DMS79 treated with DMSO at 0.1 percent for 48 hours (cell line): ENCODE data around the gene CRYZL1.
"Not testable (repeated sequence)": the region's sequence is repeated elsewhere in the genome, so short reads cannot be mapped to it uniquely, and the experiment has no call there.

Source experiments
- DNase-seq: peaks from one replicate; lab custom pipeline; 2025; lab: John Stamatoyannopoulos, UW

CRYZL1 gene

DNA sequence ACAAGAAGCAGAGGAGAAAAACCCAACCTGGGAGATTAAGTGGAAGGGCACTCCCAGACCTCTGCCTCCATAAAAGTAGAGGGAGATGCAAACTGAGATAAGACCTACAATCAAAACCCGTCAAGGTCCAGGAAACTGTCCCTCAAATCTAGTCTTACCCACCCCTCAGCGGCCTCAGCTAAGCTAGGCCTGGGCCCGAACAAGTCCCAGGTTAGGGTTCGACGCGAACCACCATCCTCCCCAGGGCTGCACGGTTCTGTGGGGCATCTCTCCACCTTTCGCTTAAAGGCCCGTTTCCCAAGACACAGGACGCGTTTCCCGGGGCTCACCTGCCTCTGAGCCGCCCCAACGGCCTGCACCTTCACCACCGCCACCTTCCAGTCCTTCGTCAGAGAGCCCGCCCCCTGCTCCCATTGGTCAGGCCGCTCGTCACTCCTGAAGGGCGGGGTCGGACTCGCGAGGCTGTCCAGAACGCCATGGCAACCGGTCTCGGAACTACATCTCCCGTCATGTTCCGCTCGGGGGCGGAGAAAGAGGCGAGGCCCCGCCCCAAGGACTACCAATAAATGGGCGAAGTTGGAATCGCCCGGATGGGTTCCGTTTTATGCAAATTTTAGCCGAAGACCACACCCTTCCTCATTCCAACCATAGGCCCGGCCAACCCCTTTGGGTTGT, at the start of gene CRYZL1:
TSS of gene CRYZL1 (minus strand) at position 390 of the 675 bp plus-strand sequence. CDS start 10,190 bp downstream, outside the sequence.
- DNase-seq = peak; percentile 99

DNA sequence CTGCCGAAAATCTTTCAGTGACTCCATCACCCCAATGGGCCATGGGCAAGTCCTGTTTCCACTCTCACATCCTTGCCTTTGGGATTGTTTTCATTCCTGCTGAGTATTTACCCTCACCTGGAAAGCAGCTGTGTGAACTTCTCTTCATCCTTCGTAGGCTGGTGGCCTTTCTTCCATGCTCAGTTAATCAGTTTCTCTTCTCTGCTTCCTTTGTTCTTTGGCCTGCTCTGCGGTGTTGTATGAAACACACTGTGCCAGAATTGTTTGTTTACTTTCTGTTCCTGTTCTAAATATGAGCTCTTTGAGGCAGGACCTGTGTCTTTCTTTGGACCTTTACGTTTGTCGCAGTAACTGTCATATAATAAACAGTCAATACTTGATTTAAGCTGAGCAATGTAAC, 49.3 kb upstream of the CRYZL1 start:
- no peak for DNase-seq

DNA sequence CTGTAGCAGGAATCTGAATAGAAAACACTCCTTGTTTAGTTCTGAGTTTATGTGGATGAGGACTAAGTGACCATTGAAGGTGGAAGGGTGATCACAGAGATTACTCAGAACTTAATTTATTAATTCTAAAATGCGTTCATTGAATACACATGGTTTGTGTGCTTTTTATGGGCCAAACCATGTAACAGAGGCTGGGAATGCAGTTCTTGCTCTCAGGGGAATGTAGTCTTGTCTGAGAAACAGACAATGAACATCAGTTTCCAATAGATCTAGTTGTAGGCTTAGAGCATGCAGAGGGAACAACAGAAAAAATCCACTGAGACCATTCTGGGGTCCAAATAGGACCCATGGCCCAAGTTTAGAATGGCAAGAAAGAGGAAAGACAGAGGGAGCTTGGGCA, 46.8 kb upstream of the CRYZL1 start:
- no peak for DNase-seq

DNA sequence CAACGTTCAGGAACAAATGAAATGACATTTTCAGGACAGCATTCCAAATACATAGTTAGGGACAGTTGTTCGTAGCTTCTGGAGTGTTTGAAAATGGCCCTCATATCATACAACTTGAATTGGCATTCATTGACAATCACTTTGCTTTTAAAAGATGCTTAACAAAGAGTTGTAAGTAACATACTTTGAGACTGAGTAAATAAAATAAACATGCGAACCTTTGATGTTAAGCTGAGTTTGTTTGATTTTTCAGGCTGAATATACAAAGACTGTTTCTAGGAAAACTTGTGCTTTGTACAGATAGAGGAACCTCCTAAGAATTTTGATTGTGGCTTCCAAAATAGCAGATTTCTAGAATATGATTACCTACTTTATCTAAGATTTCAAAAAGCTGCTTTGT, 46.1 kb upstream of the CRYZL1 start:
- DNase-seq = no peak

DNA sequence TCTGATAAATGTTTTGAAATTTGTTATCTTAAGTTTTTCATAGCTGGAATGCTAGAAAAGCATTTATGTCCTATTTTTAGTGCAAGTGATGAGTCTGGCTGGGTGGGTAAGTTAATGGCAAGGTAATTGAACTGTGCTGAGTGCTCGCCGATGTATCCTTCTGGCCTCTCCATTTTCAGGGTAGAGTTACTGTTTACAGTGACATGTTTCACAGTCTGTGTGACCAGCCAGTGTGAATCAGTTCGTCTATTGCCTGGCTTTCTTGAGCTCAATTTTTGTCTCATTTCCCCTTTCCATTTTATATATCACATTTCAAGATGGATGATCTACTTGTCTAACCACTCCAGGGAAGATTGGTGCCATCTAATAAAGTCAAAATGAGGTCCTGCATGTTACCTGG, 44.8 kb upstream of the CRYZL1 start:
- DNase-seq = no peak

DNA sequence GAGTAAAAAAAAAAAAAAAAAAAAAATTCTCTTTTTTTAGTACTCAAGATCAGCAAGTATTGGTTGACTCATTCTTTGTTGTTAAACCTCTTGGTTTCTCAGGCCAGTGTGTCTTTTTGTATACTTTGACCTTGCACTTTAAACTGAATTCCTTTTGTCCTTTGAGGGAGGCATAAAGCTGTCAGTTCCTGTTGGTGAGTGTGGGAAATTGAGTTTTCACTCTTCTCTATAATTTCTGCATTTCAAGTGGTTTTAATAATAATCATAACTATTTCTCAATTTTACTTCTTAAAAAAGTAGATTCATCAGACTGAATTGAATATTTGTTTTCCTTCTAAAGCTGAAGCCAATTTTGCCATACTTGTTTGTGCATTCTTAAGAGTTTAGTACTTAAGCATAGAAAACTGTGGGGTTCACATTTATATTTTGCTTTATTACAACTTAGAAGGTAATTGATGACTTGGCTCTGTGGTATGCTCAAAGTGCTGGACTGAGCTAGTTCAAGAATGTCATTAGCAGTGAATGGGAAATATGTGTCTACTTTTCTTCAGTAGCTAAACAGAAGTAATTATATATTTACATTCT, 44.2 kb upstream of the CRYZL1 start:
- DNase-seq = no peak

DNA sequence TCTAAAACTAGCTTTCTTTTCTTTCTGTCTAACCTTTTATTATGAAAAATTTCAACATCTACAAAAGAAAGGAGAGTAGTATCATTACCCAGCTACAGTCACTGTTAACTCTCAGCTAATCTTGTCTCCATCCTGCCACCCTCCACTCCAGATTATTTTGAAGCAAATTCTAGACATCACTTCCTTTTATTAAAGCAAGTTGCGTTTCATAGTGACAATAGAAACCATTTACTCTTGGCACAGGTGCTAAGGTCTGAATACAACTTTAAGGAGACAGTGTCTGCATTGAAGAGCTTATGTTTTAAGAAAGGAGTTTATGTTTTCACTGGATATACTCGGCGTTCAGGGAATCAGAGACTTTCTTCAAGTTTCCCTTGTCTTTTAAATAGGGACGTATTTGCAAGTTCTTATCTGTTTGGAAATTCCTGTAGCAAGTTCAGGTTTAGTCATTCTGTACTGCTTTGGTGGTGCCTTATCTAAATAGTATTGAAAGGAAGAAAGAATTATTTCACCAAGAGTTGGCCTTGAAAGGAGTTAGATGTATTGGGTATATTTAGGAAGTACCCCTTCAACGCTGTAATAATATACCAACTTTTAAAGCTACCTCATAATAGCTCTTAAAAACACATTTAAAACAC, 43.5 kb upstream of the CRYZL1 start:
- no peak for DNase-seq

DNA sequence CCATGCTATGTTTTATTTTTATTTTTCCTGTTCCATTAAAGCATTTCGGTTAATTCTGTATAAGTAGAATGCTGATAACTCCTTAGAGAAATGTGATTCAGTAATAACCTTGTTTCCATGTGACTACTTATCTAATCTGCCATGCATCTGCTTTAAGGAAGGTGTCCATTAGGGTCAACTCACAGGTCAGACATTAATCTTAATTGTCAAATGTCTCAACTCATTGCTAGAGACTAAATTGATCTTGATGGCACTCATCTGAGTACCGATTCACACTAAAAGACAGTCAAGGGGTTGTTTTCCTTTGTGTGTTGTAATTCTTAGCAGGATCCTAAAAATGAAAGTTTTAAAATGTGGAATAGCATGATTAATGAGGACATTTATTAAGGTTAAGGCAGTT, 42.5 kb upstream of the CRYZL1 start:
- no peak for DNase-seq

DNA sequence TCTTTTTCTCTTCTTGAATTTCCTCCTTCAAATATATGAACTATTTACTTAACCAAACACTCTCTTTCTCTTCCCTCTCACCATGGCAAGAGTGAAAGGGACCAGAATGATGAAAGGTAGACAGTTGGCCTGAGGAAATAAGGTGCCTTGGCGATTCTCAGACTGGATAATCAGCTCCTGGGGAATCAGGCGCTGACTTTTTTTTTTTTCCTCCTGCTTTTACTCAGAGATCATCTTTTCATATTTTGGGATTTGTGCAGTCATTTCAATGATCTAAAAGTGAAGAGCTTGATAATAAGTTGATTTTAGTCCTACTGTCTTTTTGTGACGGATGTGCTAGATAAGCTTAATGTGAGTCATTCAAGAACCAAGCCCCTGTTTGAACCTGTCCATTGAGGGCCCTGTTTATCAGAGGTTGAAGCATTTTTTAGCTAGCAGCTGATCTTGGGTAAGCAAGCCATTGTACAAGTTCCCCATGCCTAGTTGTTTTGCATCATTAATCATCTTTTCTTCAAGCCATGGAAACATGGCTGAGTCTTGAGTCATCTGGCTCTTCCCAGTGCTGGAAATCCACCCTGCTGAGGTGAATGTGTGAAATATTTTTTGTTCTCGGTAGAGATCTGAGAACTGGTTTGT, 41.6 kb upstream of the CRYZL1 start:
- no peak for DNase-seq

DNA sequence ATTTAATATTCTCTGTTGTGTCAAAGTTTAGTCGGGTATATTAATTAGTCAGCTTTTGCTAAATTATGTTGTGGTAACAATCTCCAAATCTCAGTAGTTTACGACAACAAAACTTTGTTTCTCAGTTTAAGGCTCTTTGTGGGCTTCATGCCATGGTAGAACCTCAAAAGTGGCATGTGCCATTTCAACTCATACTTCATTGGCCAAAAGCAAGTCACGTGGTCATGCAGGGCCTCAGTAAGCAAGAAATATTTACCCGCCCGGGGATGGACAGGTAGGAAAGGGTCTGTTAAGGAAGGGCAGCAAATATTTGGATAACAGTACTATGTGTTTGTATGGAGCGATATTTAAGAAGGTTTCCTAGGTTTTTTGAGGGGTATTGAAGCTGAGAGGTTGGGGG, 39.3 kb upstream of the CRYZL1 start:
- no peak for DNase-seq

DNA sequence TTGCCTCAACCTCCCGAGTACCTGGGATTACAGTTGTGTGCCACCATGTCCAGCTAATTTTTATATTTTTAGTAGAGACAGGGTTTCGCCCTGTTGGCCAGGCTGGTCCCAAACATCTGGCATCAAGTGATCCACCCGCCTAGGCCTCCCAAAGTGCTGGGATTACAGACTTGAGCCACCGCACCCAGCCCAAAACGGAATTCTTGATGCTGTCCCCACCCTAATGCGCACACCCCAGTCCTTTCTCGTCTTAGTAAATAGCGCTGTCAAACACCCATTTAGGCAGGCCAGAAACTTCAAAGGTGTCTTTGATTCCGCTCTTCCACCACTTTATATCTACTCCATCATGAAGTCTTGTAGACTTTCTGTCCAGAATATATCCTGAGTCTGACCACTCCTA, 35.9 kb upstream of the CRYZL1 start:
- no peak for DNase-seq

DNA sequence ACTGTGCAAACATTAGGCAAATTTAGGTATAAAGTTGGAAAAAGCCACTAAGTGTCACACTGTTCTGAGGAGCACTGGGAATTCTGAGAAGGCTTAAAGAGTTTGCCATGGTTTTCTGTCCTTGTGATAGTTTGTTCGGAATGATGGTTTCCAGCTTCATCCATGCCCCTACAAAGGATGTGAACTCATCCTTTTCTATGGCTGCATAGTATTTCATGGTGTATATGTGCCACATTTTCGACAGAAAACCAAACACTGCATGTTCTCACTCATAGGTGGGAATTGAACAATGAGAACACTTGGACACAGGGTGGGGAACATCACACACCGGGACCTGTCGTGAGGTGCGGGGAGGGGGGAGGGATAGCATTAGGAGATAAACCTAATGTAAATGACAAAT, 35.1 kb upstream of the CRYZL1 start:
- not testable (repeated sequence) for DNase-seq

DNA sequence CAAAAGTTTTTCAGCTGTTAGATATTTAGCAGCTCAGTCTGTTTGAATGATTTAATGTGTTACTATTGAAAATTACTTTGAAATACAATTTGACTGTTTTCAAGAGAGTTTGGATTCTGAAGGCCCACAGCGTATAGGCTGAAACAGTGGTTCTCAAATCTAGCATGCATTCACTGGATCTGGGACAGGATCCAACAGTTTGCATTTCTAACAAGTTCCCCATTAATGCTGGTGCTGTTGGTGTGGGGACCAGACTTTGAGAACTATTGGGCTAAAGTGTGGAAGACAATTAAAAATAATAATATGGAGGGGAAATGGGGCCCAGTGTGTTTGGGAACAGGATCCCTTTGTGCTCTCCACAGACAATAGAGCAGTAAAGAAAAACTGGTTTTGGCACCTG, 32.7 kb upstream of the CRYZL1 start:
- DNase-seq = no peak

DNA sequence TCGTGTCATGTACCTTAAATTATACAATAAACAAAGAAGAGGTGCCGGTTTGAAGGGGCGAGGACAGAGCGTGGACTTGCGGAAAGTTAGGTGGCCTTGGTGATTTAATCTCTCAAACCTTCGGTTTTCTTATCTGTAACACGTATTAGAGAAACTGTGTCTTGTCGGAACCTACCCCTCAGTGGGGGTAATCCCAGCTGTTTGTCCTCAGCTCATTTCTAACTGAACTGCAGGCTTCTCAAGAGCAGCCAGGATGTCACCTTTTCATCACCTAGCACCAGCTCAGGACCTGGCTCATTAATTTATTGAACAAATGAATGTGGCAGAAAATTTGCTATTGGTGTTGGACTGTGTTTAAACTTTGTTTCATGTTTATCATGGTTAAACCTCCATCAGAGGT, 31.9 kb upstream of the CRYZL1 start:
- no peak for DNase-seq

DNA sequence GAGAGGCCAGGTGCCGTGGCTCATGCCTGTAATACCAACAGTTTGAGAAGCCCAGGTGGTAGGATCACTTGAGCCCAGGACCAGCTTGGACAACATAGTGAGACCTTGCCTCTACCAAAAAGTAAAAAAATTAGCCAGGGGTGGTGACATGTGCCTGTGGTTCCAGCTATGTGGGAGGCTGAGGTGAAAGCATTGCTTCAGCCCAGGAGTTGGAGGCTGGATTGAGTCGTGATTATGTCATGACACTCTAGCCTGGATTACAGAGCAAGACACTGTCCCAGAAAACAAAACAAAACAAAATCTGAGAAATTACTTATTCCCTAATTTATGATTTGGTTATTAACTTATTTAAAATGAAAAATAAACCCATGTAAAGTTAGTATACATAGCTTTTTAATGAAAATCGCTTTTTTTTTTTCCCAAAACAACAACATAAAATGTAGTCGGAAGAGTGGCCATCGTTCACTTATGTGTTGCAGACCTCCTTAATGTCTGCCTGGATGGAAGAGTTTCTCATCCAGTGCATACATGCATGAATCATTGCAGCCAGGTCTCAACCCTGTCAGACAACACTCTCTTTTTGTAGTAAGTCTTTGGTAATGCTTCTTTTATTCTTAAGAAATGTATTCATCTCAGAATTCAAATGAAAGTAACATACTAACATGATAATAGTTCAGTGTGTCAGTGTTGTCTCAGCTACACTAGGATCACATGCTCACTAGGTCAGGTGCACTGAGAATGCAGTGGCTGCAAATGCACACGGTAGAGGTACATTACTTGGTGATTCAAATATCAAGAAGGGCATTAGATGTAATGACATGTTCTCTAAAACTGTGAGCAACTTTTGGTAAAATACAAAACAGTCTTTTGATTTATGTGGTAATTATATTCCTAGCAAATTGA, 28.8 kb upstream of the CRYZL1 start:
- no peak for DNase-seq

DNA sequence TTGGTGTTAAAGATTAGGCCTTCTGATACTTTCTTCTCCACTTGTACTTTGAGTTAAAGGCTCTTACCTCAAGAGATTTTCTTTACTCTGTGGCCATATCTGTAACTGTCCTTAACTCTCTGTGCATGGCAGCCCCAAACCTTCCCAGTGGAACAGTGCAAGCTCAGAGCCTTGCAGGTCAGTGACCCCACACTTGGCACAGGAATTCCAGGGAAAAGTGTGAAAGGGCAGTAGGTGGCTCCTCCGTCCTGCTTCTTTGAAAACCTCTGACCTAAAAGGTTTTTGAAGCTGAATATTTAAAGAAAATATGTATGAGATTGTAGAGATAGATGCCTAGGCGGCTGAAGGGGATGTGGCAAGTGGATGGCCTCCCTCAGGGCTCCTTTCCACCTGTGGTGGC, 27.1 kb upstream of the CRYZL1 start:
- DNase-seq = no peak

DNA sequence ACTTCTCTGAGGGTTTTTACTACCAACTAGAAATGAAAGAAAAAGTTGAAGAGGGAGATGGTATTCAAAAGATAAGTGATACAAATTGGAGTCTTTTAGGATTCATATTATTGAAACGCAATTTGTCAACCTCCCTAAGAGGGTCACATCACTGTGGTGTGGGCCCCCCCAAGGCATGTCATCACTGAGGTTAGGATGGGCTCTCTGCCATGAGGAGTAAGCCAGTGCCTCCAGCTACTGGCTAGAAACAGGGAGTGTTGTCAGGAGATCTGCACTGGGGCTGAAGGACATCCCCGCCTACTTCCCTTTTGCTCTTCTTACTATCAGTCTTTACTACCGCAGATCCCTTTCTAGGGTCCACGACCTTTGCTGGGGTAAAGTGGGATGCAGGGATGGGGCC, 26.6 kb upstream of the CRYZL1 start:
- DNase-seq = no peak

DNA sequence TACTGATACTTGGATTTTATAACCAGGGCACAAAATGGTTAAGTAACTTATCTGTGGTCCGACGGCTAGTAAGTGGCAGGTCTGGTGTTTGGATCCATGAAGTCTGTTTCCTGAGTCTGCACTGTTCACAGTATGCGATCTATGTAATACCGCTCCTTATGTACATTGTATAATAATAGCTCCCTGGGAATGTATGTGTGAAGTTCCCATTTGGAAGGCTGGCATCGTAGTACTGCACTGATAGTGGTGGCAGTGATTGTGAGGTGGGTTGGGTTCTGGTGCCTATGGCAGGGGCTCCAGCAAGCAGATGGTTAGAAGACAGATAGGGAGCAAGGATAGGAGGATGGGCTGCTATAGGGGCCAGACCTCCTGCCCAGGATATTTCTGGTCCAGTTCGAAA, 26.1 kb upstream of the CRYZL1 start:
- DNase-seq = no peak

DNA sequence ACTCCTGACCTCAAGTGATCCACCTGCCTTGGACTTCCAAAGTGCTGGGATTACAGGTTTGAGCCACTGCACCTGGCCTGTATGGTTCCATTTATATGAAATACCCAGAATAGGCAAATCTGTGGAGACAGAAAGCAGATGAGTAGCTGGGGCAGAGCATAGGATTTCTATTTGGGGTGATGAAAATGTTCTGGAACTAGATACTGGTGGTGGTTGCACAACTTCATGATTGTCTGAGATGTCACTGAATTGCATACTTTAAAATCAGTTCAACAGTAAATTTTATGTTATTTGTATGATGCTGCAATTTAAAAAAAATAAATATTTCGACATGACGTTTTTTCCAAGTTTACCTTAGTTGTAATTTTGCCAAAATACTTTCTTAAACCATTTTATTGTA, 24.6 kb upstream of the CRYZL1 start:
- DNase-seq = no peak

DNA sequence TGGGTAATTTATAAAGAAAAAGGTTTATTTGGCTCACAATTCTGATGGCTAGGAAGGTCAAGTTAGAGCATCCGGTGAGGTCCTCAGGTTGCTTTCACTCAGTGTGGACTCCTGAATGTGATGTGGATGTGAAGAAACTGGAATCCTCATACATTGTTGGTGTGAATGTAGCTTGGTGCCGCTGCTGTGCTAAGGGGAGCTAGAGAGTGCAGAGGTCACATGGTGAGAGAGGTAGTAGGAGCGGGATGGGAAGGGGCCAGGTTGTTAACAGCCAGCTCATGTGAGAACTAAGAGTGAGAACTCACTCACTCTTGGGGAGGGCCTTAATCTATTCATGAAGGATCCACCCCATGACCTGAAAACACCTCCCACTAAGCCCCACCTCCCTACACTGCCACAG, 22.6 kb upstream of the CRYZL1 start:
- DNase-seq = no peak

DNA sequence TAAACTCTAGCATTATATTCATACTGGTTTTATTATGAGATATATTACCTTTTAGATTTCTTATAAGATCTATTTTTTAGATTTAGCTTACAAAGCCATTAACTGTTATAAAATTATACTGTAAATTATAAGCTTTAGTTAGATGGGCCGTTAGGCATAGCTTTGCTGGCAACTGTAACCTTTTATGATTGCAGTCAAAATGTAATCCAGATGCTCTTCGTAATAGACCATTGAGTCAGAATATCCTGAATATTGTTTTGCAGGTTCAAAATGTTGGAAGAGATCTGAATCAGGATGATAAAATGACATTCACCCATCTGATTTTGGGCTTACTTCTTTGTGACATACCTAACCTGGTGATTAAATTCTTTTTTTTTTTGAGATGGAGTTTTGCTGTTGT, 21.7 kb upstream of the CRYZL1 start:
- no peak for DNase-seq

DNA sequence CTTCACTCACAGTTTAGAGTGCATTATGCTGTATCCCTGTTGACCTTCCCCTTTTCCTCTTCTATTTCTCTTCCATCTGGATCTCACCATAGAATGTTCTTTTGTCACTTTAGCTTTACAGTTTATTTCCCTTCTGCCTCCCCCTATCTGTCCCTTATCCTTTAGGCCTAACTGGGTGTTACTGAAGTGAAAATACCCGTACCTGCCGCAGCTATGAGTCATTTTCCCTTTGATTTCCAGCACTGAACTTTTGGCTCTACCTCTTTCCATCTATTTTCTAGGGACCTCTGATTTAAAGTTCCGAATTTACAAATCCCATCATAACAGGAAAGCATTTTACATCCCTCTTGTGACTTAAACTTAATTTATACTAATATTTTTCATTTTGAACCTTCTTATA, 20.5 kb upstream of the CRYZL1 start:
- no peak for DNase-seq
